ENCODE measurements around the gene SYNCRIP. TPM values are rescaled to one million over a fixed set of nuclear protein-coding genes. Genes with fewer than 3 reads are reported as not detected.

SYNCRIP gene
- total RNA-seq, 1 experiment from 2014 or later: 189 TPM

DNA sequence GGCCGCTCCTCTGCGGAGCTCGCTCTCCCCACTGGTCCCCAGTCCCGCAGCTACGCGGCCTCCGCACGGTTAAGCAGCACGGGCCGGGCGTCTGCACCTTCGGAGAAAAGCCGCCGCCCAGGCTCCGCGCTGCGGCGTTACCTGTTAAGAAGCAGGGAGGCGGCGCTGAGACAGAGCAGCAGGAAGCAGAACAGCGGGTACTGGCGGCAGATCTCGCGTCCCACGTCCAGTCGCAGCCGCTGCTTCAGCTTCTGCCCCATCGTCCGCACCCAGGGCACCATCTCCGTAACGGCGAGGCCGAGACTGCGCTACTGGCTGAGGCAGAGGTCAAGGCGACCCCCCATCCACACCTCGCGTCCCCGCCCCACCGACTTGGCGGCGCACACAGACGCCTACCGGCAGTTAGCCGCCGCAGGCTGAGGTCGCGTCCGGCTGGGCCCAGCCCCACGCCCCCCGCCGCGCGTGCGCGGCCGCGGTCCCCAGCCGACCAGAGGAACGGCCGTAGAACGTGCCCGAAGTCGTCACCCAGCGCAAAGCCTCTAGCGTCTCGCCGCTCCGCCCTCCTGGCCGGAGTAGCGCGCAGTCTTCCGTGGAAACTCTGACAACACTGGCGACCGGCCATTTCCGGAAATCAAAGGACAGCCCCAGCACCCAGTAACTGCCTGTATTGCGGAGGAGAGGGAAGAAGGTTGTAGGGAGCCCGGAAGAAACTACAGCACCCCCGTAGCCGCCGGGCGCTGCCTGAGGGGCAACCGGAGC is 49.1 kb downstream of the SYNCRIP start, which contains the start of gene SNX14 (continued):
- peak; percentile 89; the same call in 1 of the 2 replicates for TF ChIP-seq SIN3A (IDR thresholded peaks at IDR 0.05; ENCODE audit: low read depth)
- TF ChIP-seq ELF1 (IDR thresholded peaks at IDR 0.05; ENCODE audit: borderline replicate concordance, low read depth): peak; percentile 60
- no peak for TF ChIP-seq ZNF274 (IDR thresholded peaks at IDR 0.05; ENCODE audit: low read depth, low read length)
- TF ChIP-seq POLR2AphosphoS5 (IDR thresholded peaks at IDR 0.05; ENCODE audit: low read depth, low read length): peak; percentile 81; the same call in 1 of the 2 replicates

- RAD21 ChIA-PET (ENCODE audit: low non-redundant PET in 1 of 2, low total read pairs in 2 of 2, uncharacterized antibody in 2 of 2, unreplicated experiment in 2 of 2): no interaction called here
- peak overlapping the region; percentile 75 to 88 for H3K4me3 ChIP-seq (replicated peaks in 1 of 2; ENCODE audit: low read depth in 1 of 2, low read length in 2 of 2)
- no peaks in the 10 kb centered on the region for H3K9me3 ChIP-seq (ENCODE audit: control insufficient read depth in 1 of 2, insufficient read depth in 1 of 2, low read depth in 1 of 2, low read length in 2 of 2)
- H2AFZ ChIP-seq (ENCODE audit: low read depth, low read length, poor library complexity, severe bottlenecking): no peak overlapping the region
- POLR2A ChIA-PET: interaction anchor here (2.5 kb wide), 1 partner anchor 51 kb away, joined by 10 read pairs; the partner anchor contains the start of gene SYNCRIP
- no TSS peak for BruUV-seq (replicated peaks)
- ATAC-seq: no peak
- peak overlapping the region; percentile 85 for H3K9ac ChIP-seq (ENCODE audit: low read length)
- H3K4me2 ChIP-seq (ENCODE audit: low read length): peak overlapping the region; percentile 96
- CTCF ChIA-PET: no interaction called here
- H3K27me3 ChIP-seq (ENCODE audit: insufficient read depth, low read length): no peaks in the 10 kb centered on the region
- intact Hi-C loops (cut with micrococcal nuclease): loop anchor here (2.0 to 5.0 kb wide), 2 partner anchors 85 to 237 kb away; no protein-coding TSS in a partner anchor
- H3K4me1 ChIP-seq (ENCODE audit: control insufficient read depth in 1 of 2, insufficient read depth in 2 of 2, low read length in 2 of 2): peaks cover 4 to 17% of the 10 kb centered on the region in 2 experiments; a peak in 3 of 4 replicates
- TF ChIP-seq SIN3A (IDR thresholded peaks at IDR 0.05; ENCODE audit: low read depth) (no peak), ZBTB33 (IDR thresholded peaks at IDR 0.05; ENCODE audit: extremely low read depth, insufficient replicate concordance, low read length) (no peak), CBX3 (IDR thresholded peaks at IDR 0.05; ENCODE audit: low read depth) (no peak)
- H3K9me2 ChIP-seq (ENCODE audit: insufficient read depth): no peaks in the 10 kb centered on the region
- H4K20me1 ChIP-seq (ENCODE audit: insufficient read depth): no peaks in the 10 kb centered on the region
- peaks cover 61% of the 10 kb centered on the region for H3K79me2 ChIP-seq (ENCODE audit: insufficient read depth, low read length)
- DNase-seq (ENCODE audit: low read depth, low spot score): no peak
- peaks cover 0 to 8% of the 10 kb centered on the region in 2 experiments; a peak in 1 of 4 replicates for H3K36me3 ChIP-seq (ENCODE audit: control insufficient read depth in 1 of 2, insufficient read depth in 2 of 2, low read length in 2 of 2)
- H3K27ac ChIP-seq (ENCODE audit: low read depth, low read length): no peak overlapping the region
Measured at GRCh38 chr6:85592033-85592432, 50.7 kb downstream of the SYNCRIP start.

All from HCT116 (cell line).